Dedifferentiated amniotic fluid mesenchymal stem cell (primary cell): ENCODE results near the gene LSAMP.
"Not testable (repeated sequence)": the region's sequence is repeated elsewhere in the genome, so short reads cannot be mapped to it uniquely, and the experiment has no call there.

Experiments used
- DNase-seq: peaks from one replicate; pipeline ENCODE4 v3.0.0-alpha.2; 2016; ENCODE audit errors: extremely low spot score

LSAMP gene

DNA sequence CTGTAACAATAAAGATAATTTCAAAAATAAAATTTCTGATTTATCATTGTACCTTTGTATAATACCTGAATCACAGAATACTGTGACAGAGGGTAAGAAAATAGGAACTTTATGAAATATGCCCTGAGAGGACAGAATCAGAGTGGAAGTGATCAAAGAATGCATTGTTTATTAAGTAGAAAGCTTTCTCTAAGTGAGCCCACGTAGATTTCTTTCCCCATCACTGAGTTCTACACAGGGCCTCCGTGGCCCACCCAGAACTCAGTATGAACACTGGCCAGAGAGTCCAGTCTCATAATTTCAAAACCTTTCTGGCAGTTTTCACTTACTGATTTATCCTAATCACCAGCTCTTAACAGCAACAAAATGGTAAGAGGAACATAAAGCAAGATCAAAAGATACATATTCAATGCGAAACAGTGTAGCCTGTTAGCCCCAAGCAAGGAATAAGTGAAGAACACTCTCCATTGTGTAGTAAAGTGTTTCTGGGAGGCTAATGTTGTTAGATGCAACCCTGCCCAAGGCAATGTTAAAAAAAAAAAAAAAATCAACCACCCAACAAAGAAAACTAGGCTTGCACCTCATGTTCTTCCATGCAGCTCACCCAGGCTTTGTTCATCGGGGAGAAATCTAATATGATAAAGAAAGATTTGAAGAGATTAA lies 341.3 kb downstream of the LSAMP start:
- no peak for DNase-seq

DNA sequence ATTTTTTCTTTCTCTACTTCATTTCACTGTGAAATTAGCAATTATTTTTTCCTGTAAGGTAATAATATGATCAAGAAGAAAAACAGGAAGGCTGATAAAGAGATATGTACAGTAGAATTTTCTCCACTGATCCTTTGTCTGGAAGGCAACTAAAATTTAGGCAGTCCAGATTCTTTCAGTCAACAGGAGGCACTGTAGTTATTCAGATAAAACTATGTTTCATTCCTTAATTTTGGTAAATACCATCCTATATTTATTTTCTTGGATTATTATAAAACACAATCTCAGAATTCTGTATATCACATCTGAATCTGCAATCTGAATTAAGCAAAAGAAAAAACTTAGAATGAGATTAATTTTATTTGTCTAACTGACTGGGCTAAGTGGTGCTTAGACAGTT lies 343.2 kb downstream of the LSAMP start:
- no peak for DNase-seq

DNA sequence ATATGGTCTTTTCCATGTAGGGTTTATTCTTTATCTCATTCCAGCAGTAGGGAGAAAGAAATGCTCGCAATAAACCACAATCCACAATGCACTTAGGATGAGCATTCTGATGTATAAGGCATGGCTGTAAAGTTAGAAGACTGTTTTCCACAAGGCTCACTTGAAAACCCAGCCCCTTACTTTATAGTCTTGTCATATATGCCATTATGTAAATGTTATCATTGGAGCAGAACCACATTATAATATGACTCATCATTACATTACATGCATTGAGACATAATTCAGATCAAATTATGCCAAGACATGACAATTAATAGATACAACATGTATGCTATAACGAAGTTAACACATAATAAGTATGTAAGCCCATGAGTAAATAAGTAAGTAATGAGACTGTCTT lies 348.1 kb downstream of the LSAMP start:
- DNase-seq: no peak

- no peak for DNase-seq
These were observed 348.7 kb downstream of the LSAMP start for GRCh38 chr3:116096631-116097030.

DNA sequence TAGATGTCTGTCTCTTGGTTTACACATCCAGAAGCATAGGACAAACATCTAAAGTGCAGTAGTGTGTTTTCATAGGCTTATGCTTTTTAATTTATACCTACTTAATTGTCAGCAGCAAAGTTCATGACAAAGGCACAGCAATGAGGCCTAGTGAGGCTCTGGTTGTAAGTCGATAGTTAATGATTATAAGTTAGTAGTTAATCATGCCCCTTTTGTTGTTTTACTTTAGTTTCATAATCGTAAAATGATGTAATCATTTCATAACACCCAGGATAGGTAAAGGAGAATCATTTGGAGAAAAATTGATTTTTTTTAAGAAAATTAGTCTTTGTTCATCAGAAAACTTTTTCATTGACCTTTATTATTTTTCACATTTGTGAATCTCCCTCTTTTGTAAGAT lies 351.9 kb downstream of the LSAMP start:
- DNase-seq: no peak

DNA sequence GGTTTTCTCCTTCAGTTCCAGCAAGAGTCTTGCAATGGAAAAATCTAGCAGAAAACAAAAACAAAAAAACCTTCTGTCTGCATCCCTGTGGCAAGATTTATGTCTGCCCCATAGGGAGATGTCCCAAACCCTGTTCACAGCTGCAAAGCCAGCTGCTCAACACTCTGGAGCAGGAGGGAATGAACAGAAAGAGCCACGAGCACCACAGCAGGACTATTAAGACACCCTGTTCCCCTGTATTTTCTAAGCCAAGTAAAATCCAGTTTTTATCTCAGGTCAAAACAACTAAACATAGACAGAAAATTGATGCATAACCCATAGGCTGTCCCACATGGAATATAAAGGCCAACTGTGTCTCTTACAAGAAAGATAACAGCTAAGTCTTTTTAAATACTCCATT lies 357.9 kb downstream of the LSAMP start:
- no peak for DNase-seq

DNA sequence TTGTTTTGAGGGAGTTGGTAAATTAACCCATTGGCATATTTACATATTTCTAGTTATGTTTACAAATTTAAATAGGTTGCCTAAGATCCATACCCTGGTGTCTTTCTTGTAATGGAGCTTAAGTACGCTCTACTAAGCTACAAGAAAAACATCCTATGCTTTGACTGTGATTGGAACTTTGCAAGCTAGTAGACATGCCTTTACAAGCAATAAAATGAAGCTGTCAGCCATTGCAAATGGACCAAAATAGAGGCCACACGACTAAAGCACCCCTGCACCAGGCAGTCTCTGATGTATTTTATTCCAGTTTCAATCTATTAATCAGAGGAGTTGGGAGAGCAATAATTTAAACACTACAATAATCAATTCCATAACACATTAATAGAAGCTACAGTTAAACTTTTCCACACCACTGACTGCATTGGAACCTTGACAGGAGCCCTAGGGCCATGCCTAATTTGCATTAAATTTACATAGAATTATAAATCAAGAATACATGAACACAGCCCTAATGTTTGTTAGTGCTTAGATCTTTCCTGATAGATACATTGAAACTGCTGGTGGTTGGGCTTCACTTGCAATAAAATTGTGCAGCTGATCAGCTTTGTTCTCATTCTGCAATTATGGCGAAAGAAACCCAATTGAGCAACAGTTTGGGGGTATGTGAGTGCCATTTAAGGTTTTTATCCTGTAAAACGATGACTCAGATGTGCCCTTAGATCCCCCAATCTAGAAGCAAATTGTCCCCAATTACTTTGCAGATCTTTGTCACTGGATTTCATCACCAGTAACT lies 360.1 kb downstream of the LSAMP start:
- no peak for DNase-seq

DNA sequence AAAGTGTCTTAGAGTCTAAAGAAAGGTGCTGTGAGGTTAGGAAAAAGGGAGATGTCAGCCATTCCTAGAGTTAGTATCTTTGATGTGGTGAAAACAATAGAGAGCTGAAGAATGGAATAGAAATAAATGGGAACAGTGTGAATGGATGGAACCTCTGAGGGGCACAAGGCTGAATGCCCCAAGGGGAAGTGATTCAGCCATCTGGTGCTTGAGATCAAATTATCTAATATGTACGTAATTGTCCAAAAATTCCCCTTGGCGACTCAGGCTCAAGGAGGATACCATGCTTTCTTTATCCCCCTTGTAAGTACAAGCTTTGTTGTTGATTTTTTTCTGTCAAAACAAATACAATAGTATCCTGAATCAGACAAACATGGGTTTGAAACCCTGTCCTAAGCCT lies 361.6 kb downstream of the LSAMP start:
- no peak for DNase-seq

DNA sequence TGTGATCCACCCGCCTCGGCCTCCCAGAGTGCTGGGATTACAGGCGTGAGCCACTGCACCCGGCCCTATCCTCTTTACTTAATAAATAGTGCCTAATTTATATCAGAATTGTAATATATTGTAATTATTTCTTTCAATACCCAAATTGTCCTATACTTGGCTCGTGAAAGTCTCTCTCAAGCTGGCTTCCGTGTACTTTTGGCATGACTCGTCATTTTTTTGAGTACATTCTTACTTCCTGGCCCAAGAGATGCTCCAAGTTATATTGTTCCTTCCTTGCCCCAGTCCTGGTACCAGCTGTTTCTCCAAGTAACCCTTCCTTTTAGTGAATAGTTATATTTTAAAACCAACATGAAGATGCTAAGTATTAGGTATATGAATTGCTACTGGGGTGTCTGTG lies 366.7 kb downstream of the LSAMP start:
- no peak for DNase-seq

DNA sequence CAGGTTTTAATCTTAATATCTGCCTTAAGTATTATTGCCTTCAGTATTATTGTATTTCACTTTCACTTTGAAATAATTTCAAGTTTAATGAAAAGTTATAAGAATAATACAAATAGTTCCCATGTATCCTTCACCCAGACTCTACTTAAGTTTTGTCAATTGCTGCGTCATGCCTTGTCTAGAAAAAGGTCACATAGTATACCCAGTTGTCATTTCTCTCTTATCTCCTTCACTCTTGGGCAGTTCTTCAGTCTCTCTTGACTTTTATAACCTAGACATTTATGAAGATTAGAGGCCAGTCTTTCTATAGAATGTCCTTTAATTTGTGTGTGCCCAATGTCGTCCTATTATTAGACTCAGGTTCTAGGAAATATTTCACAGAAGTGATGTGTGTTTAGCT lies 367.7 kb downstream of the LSAMP start:
- DNase-seq: no peak

DNA sequence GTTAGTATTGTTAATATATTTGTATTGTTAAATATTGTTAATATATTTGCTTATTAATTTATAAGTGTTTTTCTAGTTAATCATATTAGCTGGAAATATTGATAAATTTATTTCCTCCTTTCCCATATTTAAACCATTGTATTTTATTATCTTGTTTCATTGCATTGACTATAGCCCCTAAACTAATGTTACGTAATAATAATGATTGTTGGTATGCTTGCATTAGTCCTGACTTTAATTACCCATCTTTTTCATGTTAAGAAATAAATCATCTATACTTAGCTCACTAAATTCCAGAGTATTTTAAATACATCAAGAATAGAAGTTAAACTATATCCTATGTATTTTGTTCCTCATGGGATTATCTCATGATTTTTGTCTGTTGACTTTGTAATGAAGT lies 368.2 kb downstream of the LSAMP start:
- DNase-seq: no peak

DNA sequence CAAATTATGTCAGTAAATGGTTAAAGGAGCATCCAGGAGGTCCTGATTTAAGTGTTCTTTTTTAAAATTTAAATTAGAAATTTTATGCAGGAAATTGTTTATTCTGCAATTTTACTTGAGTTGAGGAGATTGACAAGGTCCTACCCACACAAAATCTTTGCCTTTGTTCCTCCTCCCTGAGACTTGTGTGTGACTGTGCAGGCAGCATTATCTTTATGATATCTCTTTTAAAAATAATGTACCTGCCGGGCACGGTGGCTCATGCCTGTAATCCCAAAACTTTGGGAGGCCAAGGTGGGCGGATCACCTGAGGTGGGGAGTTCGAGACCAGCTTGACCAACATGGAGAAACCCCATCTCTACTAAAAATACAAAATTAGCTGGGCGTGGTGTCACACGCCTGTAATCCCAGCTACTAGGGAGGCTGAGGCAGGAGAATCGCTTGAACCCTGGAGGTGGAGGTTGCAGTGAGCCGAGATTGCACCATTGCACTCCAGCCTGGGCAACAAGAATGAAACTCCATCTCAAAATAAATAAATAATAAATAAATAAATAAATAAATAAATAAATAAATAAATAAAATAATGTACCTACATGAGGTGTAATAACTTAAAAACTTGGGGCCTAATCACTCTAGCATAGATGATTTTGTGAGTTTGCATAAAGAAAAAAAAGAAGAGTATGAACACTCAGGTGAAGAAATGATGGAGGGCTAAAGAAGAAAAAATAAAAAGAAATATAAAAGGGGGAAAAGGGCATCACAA lies 374.6 kb downstream of the LSAMP start:
- DNase-seq: not testable (repeated sequence)

- no peak for DNase-seq
These were observed 375.2 kb downstream of the LSAMP start for GRCh38 chr3:116070061-116070460.

- no peak for DNase-seq
These were observed 376.3 kb downstream of the LSAMP start for GRCh38 chr3:116069024-116069423.

DNA sequence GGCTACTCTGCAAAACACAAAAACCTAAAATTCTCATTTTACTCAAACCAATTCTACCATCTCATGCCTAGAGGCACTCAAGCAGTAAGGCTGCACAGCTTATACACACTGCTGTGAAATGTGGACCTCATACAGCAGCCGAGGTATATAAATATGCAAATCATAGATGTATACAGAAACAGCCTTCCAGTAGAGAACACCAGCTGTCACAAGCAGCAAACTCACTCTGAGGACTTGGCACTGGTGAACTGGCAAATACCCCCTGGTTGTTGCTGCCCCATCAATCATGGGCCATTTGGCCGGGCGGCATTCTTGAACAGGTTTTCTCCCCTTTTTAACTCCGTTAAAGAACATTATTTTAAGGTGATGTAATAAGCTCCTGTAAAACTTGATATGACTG lies 378.0 kb downstream of the LSAMP start:
- no peak for DNase-seq

- DNase-seq: no peak
These were observed 379.8 kb downstream of the LSAMP start for GRCh38 chr3:116065501-116065900.

DNA sequence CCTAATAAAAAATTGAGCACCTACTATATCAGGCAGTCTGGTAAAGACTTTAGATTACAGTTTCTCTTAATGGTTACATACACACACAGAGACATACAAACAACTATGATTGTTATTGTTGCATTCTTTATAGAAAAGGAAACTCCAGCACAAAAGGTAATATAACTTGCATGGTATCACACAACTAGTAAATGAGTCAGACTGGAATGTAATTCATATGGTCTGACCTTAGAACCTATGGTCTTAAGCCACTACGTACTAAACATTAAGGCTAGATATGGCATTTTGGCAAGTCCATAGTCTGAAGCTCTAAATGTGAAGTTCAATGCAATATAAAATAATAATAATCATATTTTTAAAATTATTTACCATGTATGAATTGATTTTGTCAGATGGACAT lies 380.6 kb downstream of the LSAMP start:
- no peak for DNase-seq

DNA sequence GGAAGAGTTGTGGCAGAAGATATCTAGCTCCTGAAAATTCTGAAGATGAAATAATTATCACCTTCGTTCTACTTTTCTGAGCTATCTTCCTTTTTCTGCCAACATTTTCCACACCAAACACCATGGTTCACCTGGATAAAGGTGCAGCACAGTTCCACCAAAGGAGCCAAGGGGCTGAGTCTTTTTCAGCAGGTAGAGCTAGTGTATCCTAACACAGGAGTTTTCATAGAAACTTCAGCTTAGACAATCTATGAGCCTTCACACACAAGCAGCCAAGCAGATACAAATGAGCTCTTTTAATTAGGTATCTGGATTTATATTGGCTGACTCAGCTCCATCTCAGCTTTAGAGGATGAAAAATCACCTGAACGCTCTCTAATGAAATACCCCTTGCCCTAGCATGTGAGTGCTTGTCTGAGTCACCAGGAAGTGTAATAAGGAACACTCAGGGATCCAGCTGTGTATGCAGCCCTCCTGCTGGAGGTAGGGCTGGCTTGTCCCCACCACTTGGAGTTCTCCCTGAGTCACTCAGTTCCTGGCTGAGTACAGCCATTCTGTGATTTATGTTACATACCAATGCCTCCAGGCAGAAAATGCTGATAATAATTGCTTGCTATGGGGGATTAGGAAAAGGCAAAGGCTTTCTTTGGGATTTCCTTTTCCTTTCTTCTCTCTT lies 385.7 kb downstream of the LSAMP start:
- peak; percentile 20 for DNase-seq

DNA sequence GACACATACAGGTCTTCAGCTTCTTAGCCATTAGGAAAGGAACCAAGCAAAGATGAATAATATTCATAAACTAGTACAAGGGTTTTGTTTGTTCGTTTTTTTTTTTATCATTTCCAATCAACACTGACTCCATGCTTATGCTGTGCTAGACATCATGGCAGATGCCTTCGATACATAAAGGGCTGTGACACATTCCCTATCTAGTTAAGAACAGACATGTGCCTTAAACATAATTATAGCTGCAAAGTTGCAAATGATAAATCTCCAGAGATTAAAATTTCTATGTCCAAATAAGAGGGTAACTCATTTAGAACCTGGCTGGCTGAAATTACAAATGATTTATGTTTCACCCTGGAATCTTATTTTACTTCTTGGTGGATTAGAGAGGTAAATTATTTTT lies 386.4 kb downstream of the LSAMP start:
- no peak for DNase-seq

DNA sequence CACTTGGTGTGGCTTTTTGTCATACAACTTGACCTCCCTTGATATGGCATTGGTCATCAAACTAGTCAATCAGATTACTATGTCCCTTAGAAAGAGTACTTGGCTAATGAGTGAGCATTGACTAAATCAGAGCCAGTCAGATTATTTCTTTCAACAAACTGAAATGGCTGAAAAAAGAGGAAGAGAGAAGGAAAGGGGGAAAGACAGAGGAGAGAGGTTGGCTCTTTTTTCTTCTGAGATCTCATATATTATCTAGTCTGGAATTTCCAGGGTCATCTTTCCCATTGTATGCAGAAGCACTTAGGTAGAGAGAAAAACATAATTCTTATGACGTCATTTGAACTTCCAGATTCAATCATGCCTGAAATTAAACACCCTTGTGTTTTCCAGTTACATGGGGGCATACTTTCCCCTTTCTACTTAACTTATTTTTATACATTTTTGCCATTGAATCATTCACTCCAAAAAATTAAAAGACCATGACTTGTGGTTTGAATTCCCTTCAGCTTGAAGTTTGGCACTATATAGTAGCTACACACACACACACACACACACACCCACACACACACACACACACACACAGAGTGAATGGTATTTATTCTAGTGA lies 387.8 kb downstream of the LSAMP start:
- DNase-seq: peak; percentile 37

GRCh38 chr3:116056280-116056679 lies 389.0 kb downstream of the LSAMP start:
- no peak for DNase-seq

GRCh38 chr3:116053017-116053416 lies 392.3 kb downstream of the LSAMP start:
- no peak for DNase-seq
